GM18511 (cell line): ENCODE measurements around the gene MEIS1.

Source experiments
- ATAC-seq: cut with Tn5 transposase; IDR thresholded peaks from one replicate; pipeline ENCODE4 v1.9.1; 2021; ENCODE audit warnings: mild to moderate bottlenecking, moderate library complexity; ENCODE audit not compliant: unreplicated experiment

Gene MEIS1

DNA sequence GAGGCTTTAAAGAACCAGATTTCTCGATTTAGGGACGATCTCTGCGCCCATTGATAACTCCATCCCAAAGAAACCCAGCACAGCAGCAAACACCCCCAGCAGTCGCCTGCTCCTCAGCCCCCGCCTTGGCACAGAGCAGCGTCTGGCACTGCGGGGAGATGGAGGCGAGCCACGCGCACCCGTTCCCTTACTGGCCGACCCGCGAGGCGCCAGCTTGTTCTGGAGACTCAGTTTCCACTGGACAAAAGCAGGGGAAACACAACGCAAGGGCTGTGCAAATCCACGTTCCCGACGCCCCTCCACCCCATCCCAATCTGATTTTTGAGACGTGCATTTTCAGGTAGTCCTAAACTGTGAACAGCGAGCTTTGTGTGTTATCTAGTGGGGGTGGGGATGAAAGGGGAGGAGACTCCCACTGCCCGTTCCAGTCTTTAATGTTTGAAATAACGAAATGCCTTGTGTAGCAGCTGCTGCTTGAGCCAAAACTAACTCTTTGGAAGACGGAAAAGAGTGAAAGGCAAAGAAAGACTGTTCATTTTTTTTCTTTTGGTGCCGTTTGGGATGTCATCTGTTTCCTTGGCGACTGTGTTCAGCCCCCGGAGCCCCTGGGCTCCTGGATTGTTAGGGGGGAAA is 143.2 kb downstream of the MEIS1 start:
- ATAC-seq, result no peak

DNA sequence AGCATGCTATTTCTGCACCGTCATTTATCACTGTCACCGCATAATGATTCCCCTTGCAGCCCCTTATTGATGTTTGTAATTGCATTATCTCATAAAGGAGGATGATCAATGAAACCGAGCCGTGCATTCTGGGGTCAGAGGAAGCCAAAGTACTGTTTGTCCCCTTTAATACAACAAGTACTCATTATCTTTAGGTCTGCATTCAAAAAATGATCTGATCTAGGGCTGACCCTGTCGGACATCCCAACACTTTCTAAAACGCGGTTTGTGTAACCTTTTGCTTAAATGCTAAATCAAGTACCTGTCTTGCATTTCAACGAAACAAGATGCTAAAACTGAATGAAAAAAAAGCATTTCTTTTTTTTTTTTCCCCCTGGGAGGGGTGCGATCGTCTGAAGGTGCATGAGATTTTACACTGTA is 143.8 kb downstream of the MEIS1 start:
- ATAC-seq, result no peak

DNA sequence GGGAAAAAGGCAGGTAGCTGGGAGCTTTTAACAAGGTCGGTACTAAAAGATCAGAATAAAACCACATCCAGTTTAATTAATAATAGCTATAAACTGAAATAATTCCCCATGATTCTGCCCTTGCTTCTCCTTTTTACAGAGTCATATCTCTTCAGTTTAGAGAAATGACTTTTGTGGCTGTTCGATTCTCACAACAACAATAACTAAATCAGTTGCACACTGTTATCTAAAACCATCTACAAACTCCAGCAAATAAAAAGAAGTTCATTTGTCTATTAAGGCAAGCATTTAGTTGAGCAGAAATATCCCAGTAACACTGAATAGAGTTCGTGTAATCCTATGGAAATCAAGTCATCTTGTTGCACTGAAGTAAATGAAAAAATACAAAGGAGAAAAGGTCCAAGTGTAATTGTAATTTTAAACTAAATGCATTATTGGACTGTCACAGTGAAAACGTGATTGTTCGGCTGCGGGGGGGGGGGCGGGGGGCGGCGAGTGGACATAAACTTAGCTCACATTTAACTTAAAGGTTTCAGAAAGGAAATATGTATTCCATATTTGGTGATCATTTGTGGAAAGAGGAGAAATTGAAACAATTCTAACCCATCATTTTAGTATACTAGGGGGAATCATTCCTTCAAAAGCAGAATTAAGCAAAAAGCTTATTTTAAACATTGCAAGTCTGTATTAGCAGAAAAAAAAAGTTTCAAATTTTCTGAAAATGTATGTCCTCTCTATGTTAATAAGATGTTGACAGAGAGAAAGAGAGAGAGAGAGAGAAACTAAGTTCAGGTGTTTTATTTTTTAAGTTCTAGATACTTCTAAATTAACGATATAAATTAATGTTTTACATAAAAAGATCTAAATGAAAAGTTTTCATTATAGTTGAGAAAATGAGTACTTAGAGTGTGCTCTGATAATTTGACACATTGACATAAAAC is 144.5 kb downstream of the MEIS1 start:
- no peak for ATAC-seq

DNA sequence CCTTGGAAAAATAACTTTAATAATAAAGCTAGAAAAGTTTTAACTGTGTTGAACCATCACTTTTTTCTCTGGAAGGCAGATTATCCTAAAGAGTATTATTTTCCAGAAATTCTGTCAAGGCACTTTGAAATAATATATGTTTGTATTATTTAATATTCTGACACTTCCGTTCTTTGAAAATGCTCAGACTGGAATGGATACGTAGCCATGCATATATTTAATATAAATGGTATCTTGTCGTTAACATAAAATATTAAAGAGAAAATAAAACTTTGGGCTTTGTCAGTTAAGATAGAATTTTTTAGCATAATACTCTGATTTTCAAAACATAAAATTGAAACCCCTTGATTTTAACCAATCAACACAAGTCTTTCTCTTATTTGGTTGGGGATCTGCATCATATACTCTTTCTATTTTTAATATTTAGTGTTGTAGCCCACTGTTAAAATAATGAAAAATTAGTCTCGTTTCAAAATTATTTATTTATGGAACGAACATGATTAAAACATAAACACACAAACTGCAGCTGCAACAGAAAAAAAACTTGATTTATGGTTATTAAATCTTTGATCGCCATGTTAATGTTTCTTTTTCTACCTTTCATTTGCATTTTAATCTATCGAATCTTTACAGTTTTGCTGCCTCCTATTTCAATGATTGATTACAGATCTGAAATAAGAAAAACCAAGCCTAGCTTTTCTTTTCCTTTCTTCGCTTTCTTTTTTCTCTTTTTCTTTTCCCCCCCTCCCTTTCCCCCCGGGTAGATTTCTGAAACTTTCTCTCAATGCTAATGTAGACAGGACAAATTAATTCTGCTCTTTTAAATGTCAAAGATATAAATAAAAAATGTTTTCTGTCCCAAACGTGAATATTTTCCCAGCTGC is 145.5 kb downstream of the MEIS1 start:
- no peak for ATAC-seq

DNA sequence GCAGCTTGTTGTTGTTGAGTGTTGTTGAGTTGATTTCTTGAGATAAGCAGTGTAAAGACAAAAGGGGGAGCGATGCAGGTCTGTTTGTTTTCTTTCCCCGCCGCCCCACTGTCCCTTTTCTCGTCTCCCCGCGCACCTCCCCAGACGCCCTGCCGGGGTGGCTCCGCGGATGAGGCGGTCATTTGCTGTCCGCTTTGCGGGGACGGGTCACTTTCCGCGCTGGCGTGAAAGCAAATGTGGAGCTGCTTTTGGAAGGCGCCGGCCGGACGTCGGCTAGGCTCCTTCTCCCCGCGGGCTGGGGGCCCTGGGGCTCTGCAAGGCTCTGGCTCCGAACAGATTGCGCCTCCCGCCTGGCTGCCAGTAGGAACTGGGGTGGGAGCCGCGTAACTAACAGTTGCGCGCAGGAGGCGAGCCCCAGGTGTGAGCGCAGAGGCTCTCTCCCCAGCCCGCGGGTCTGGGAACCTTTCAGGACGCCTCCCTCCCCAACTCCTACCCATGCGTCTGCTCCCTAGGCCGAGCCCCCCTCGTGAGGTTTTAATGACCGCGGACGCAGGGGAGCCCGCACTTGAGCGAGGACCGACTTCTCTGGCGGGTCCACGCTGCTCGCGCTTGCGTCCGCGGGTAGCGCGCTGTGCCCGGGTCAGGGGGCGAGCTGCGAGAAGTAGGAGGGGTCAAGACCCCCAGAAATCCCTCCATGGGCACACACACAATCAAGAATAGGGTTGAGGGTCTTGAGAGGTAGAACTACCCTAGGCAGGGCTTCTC is 146.6 kb downstream of the MEIS1 start:
- no peak for ATAC-seq

DNA sequence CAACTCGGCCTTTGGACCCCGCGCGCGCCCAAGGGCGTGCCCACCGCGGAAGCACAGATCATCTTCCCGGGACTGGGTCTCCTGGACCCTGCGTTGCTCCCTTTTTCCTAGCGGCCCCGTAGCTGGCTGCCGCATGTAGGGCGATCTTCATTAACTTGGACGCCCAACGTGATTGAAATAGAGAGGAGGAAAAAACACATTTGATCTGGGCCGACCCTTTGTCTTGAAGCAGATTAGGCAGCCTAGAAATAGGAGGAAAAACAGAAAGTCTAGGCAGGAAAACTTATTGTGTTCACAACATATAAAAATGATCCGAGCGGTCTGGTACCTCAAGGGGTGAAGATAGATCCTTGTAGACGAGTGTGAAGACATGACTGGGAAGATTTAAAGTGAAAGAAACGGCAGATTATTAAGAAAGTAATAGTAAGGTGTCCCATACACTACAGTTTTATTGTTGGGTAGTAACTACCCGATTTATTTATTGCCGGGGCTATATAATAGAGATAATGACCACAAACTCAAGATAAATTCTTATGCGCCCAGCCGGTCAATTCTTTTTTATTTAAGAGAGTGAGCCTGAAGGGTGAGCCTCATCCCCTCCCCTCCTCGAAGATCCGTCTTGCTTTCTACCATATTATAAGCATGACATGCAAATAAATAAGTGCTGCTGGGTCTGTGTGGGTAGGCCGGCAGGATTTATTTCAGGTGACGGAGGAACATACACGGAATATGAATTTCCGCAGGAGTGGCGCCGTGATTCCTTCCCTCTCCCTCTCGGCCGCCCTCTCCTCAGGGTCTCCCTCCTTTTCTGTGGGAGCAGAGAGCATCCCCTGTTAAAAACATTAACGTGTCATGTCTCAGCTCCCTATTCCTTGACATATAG is 147.4 kb downstream of the MEIS1 start:
- ATAC-seq, result no peak

DNA sequence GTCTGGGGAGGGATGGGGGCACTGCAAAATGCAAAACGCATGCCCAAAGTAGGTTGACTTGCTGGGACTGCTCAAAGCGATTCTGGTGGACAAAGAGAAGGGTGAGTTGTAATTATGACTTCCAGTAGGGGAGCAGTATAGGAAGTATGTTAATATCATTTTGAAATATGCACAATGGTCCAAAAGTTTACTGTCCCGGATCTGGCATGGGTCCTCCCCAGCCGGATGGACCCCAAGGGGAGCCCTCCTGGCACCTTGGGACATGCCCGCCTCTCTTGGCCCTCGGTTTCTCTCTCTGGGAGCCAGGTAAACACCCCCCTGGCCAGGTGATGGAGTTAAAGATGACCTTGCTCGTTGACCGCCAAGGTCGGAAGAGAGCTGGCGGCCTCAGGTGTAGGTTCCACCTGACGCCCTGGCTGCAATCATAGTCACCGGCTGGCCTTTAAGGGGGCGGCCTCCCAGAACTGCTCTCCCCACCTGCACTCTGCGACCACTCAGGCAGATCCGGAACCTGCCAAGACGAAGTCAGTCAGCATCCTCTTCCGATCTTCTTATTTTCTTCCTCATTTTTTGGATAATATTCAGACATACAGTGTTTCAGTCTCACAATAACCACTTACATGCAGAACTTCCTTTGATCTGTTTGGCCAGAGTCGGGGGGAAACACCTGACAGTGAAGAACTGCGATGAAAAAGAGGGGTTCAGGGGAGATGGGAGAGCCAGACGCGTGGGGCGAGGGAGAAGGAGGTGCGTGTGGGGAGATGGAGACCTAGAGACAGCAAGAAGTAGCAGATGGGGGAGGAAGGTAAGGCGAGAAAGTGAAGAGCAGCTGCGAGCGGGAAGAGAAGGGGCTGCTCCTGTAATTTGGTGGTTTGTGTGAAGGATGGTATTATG is 148.3 kb downstream of the MEIS1 start:
- no peak for ATAC-seq

DNA sequence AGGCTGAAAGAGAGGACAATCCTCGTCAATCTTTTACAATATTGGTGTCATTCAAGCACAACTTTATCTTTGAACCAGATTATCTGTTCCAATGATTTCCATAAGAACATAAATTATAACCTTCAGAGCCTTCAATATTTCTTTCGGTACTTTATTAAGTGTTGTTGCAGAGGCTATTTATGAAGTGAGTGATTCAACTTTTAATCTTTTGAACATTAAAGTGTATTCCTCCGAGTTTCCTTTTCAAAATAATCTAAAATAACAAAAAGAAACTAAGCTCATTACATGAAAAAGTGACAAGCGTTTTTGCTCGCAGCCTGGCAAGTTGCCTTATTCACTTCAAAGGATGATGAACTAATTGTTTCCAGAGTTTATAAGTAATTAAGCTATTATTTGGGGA is 149.0 kb downstream of the MEIS1 start:
- no peak for ATAC-seq

DNA sequence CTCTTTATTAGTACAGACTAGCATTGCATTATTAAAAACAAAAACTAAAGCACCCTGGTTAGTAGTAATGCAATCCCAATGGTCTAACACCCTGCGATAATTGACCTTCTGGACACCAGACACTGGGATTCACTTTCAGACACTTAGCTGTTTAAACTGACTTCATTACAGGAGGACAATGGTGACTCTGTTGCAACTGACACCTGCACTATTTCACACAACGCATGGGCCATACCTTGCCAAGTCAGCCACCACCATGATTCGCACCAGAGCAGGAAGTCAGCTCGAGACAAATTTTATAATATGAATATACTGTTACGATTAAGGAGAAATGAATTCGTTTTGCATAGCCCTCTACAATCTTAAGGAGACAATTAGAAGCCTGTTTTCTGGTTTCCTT is 150.7 kb downstream of the MEIS1 start:
- ATAC-seq, result no peak

DNA sequence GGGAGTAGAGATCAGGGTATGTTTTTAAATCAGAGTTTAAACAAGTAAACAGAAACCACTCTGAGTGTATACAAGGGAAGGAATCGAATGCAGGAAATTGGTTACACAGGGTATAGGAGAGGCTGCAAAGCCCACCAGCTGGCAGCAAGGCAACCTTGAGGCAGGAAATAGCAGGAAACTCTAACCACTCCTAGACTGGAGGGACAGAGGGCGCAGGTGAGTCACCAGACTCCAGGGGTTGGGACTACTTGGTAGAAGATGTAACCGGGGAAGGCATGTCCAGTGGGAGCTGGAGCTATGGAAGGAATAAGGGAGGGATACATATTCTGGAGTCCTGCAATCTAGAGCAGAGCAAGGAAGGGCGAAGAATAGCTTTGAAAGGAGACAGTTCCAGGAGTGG is 152.3 kb downstream of the MEIS1 start:
- ATAC-seq, result no peak

DNA sequence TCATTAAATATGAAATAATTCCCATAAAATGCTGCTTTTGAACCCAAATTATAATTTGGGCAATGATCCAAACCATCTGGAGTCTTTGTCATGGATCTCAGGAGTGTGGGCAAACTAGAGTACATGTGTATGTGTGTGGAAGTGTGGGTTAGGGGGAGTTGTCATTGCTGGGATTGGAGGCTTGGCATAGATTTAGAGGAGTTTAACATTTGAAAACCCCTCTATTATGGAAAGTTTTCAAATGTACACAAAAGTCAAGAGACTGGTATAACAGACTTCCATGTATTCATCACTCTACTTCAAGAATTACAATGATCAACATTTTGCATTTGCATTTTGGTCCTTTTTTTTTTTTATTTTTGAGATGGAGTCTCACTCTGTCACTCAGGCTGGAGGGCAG is 159.1 kb downstream of the MEIS1 start:
- no peak for ATAC-seq

DNA sequence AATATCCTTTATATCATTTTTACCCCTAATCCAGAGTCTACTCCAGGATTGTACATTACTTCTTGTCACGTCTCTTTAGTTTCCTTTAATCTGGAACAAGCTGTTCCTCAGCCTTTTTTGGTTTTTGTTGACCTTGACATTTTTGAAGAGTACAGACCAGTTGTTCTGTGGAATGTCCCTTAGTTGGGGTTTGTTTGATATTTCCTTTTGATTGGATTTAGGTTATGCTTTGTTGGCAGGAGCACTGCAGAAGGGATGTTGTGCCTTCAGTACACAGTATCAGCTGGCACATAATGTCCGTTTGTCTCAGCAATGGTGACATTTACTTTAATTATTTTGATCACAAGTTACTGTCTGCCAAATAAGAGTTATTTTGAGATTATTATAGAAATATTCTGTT is 160.6 kb downstream of the MEIS1 start:
- no peak for ATAC-seq

DNA sequence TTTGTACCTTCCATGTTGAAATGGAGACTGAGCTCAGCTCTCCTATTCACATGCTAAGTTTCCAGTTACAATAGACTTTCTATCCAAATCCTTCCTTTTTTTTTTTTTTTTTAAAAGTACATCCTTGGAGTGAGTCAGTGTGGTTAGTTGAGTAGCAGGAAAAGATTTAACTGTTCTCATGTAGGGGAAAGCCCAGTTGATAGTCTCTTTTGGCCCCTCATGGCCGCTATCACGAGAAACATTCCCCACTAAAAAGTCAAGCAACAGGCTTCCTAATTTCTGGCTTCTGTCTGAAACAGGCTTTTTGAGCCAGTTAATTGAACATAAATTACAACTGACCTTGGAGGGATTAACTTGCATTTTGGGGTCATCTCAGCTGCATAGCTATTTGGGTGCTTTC is 161.3 kb downstream of the MEIS1 start:
- no peak for ATAC-seq

DNA sequence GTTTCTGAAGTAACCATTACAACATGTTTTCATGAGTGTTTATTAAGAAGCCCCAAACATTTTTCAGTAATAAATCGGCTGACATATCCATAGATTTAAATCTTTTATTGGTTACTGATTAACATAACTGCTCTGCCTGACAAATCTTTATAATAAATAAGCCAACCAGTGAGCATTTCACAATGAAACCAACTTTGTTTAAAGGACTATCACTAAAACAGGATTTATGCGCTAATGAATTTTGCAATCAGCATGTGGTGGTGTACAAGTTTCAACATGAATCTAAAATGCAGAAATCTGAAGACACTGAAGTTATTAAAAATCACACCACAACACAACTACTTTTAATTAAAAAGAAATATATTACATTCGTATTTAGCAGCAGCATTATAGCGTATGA is 166.7 kb downstream of the MEIS1 start:
- ATAC-seq, result no peak

DNA sequence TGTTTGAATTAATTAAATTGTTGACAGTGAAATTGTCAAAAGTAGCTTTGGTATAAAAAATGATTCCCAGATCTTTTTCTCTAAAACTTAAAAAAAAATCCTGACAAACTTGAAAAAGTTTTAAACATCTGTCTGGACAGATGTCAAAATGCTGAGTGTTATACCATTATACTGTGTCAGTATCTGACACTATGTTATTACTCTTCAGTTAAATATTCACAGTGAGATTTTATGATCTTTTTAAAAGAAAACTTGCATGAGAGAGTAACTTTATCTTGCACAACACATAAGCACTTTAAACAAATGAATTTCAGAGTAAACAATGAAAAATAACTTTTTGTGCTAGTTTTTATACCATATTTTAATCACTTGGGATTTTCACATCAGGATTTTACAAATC is 167.4 kb downstream of the MEIS1 start:
- ATAC-seq, result no peak

DNA sequence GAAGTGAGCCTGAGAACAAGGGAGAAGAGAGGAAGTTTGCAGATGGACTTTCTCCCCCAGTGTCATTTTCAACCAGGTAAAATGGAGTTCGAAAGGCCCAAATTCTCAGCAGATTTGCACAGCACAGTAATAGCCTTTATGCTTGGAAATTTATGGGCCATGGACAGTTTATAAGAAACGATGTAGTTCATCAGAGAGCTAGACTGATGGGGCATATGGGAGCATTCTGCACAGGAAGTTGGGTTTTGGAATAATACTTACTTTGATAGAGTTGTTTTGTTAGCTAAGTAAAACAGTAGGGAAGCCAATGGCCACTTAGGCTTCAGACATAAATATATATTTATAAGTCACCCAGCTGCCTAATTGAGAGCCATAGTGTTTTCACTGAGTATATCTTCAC is 169.4 kb downstream of the MEIS1 start:
- no peak for ATAC-seq

DNA sequence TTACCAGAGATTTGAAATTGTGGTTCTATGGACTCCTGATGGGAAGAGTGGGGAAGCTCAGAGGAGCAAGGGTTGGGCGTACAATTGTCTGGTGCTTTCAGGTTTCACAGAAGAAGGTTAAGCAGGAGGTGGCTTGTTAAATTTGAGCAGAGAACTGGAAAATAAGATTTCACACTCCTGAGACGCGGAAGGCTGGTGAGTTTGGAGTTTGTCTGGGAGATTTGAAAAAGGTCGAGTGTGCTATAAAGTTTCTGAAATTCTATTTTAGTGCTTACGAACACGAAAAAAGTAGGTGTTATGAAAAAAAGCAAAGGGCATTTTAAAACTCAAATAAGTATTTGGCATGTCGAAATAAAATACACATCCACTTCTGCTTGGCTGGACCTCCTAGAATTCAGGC is 170.1 kb downstream of the MEIS1 start:
- no peak for ATAC-seq

DNA sequence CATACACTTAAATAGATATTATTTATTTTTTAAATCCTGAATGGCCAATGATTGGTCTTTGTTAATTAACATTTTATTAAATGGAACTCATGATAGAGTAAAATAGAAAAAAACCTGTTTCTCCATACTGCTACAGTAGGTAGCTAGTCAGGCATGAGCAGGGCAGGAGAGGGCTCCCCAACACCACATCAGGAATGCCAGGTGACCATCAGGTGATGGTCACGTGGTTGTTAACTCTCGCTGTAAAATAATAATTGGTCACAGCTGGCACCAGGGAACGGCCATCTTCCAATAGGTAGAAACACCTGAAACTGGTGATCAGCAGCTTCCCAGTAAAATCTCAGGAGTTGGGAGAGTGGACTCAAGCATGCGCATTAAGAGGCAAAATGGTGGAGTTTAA is 172.2 kb downstream of the MEIS1 start:
- ATAC-seq, result no peak
